Tibial artery (tissue), 4 donors: Measurements from ENCODE around the gene RNF144A.

Source experiments
- DNase-seq, 2 donors: peaks; one replicate each; pipeline ENCODE4 v3.0.0-alpha.2; 2019
- H3K27ac ChIP-seq, 2 donors: fragments of 200-600 bp; sonication (generic) in 1 of 2; 1 replicate in 1 of 2; 2 replicates in 1 of 2; pipeline ENCODE4 v1.5.1; 2018 to 2019; ENCODE audit warnings: mild to moderate bottlenecking in 1 of 2
- H3K27me3 ChIP-seq, 2 donors: fragments of 200-600 bp; sonication (generic) in 1 of 2; one replicate each; pipeline versions ENCODE4 v1.5.1 to v1.6.0; 2016 to 2019
- H3K36me3 ChIP-seq, 3 donors: fragments of 200-600 bp; sonication (generic) in 2 of 3; one replicate each; pipeline ENCODE4 v1.5.1; 2016 to 2019; ENCODE audit warnings: mild to moderate bottlenecking in 2 of 3
- H3K4me1 ChIP-seq, 4 donors: fragments of 200-600 bp; sonication (generic) in 2 of 4; 1 replicate in 3 of 4; 2 replicates in 1 of 4; pipeline ENCODE4 v1.5.1; 2016 to 2019
- H3K4me3 ChIP-seq, 2 donors: fragments of 200-600 bp; sonication (generic) in 1 of 2; 1 replicate in 1 of 2; 2 replicates in 1 of 2; pipeline ENCODE4 v1.5.1; 2018 to 2019; ENCODE audit warnings: mild to moderate bottlenecking in 2 of 2
- H3K9me3 ChIP-seq, 3 donors: fragments of 200-600 bp; sonication (generic) in 1 of 3; one replicate each; pipeline ENCODE4 v1.5.1; 2016 to 2019
- CTCF ChIP-seq, 2 experiments: fragments of 200-600 bp in 1 of 2; fragments of 450-650 bp in 1 of 2; IDR thresholded peaks; one replicate each; pipeline ENCODE4 v1.5.1; 2017 to 2019; ENCODE audit warnings: antibody characterized with exemption in 2 of 2, mild to moderate bottlenecking in 1 of 2, moderate library complexity in 1 of 2
- intact Hi-C: fragments of 100-400 bp; cut with DNase I; formaldehyde crosslinking; loops from one replicate; pipeline ENCODE4 v1.15.0; 2023; ENCODE audit warnings: low total_unique reads

RNF144A gene

GRCh38 chr2:7027411-7027810 lies 110.2 kb downstream of the RNF144A start:
- intact Hi-C loops = no loop called here
- no peak for DNase-seq
- Histone ChIP-seq H3K9me3 (no peaks in the 10 kb centered on the region), H3K36me3 (peaks cover 0 to 18% (median 0%) of the 10 kb centered on the region in 3 donors), H3K4me1 (no peaks in the 10 kb centered on the region), H3K27me3 (no peaks in the 10 kb centered on the region), H3K4me3 (no peak overlapping the region), H3K27ac (no peak overlapping the region)
- TF ChIP-seq CTCF (IDR thresholded peaks at IDR 0.05) = no peak

GRCh38 chr2:7027956-7028655 lies 110.9 kb downstream of the RNF144A start:
- Histone ChIP-seq H3K4me1 (no peaks in the 10 kb centered on the region), H3K36me3 (peaks cover 0 to 25% (median 0%) of the 10 kb centered on the region in 3 donors), H3K9me3 (no peaks in the 10 kb centered on the region), H3K27ac (no peak overlapping the region), H3K27me3 (no peaks in the 10 kb centered on the region), H3K4me3 (no peak overlapping the region)
- no peak for DNase-seq
- intact Hi-C loops = no loop called here
- no peak for TF ChIP-seq CTCF (IDR thresholded peaks at IDR 0.05)

GRCh38 chr2:7028846-7029245 lies 111.6 kb downstream of the RNF144A start:
- Histone ChIP-seq H3K27ac (no peak overlapping the region), H3K4me3 (no peak overlapping the region), H3K9me3 (no peaks in the 10 kb centered on the region), H3K36me3 (peaks cover 0 to 25% (median 0%) of the 10 kb centered on the region in 3 donors), H3K4me1 (no peaks in the 10 kb centered on the region), H3K27me3 (no peaks in the 10 kb centered on the region)
- intact Hi-C loops = no loop called here
- TF ChIP-seq CTCF (IDR thresholded peaks at IDR 0.05) = no peak
- no peak for DNase-seq

DNA sequence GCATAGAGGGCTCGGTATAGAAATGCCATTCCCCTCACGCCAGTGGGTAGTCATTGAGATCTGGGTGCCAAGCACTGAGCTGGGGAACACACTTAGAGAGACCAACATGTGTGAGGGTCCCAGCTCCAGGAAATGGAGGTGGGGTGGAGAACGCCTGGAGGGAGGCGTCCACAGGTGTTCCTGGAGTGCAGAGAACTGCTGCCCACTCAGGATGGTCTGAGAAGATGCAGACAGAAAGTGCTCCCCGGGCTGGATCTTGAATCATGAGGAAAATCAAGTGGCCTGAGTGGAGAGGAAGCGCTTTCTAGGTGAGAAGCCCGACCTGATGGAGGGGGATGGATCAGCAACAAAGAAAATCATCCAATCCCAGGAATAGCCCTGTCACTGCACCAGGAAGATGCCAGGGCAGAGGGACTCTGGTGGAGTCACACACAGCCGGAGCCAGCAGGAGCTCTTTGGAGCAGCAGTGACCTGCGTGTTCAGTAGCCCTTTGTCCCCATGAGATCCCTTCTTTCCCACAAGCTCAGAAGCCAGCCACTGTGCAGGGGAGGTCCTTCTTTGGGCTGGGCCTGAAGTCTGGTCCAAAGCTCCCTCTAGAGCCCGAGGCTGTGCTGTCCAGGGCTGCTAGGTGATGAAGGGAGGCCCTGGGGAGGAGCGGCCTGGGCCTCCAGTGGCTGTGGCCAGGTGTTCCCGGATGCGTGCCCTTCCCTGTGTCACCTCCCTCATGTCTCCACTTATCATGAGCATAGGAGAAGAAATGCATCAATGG lies 112.3 kb downstream of the RNF144A start:
- Histone ChIP-seq H3K27ac (no peak overlapping the region), H3K4me1 (no peaks in the 10 kb centered on the region), H3K36me3 (peaks cover 0 to 21% (median 0%) of the 10 kb centered on the region in 3 donors), H3K27me3 (no peaks in the 10 kb centered on the region), H3K4me3 (no peak overlapping the region), H3K9me3 (no peaks in the 10 kb centered on the region)
- TF ChIP-seq CTCF (IDR thresholded peaks at IDR 0.05) = no peak
- no peak for DNase-seq
- intact Hi-C loops = no loop called here

GRCh38 chr2:7030810-7031209 lies 113.6 kb downstream of the RNF144A start:
- DNase-seq = no peak
- H3K4me1 ChIP-seq = no peaks in the 10 kb centered on the region

More at GRCh38 chr2:7030810-7031209, 113.6 kb downstream of the RNF144A start:
- Histone ChIP-seq H3K27ac (no peak overlapping the region), H3K9me3 (no peaks in the 10 kb centered on the region), H3K27me3 (no peaks in the 10 kb centered on the region), H3K36me3 (peaks cover 0 to 14% (median 0%) of the 10 kb centered on the region in 3 donors), H3K4me3 (no peak overlapping the region)
- intact Hi-C loops = no loop called here
- TF ChIP-seq CTCF (IDR thresholded peaks at IDR 0.05) = no peak
